Stomach (tissue), 9 donors: ENCODE data around the gene FBXL7. TPM values are rescaled to one million over a fixed set of nuclear protein-coding genes. Genes with fewer than 3 reads are reported as not detected.

Experiments used
- DNase-seq, 2 donors: peaks; one replicate each; pipeline versions ENCODE4 v3.0.0 to v3.0.0-alpha.2; 2013 to 2019
- H3K27ac ChIP-seq, 5 donors: fragments of 200-600 bp in 4 of 5; sonication (generic) in 4 of 5; one replicate each; pipeline ENCODE4 v1.5.1; 2013 to 2019; ENCODE audit warnings: mild to moderate bottlenecking in 1 of 5, moderate library complexity in 1 of 5
- H3K27me3 ChIP-seq, 3 donors: fragments of 200-600 bp; sonication (generic); one replicate each; pipeline ENCODE4 v1.5.1; 2017 to 2019; ENCODE audit warnings: mixed run types in 1 of 3
- H3K36me3 ChIP-seq, 4 donors: fragments of 200-600 bp; sonication (generic); 1 replicate in 3 of 4; 2 replicates in 1 of 4; pipeline ENCODE4 v1.5.1; 2016 to 2019
- H3K4me1 ChIP-seq, 4 donors: fragments of 200-600 bp; sonication (generic); one replicate each; pipeline ENCODE4 v1.5.1; 2016 to 2019
- H3K4me3 ChIP-seq, 4 donors: fragments of 200-600 bp; sonication (generic) in 3 of 4; one replicate each; pipeline ENCODE4 v1.5.1; 2016 to 2019; ENCODE audit warnings: mild to moderate bottlenecking in 1 of 4
- H3K9me3 ChIP-seq, 4 donors: fragments of 200-600 bp; sonication (generic); one replicate each; pipeline ENCODE4 v1.5.1; 2016 to 2019
- EP300 ChIP-seq: sonication (generic); formaldehyde crosslinking; IDR thresholded peaks from one replicate; pipeline ENCODE4 v1.6.1; 2017; ENCODE audit warnings: antibody characterized with exemption
- POLR2A ChIP-seq, 4 donors: fragments of 450-650 bp; IDR thresholded peaks; one replicate each; pipeline ENCODE4 v1.6.1; 2016; ENCODE audit warnings: antibody characterized with exemption in 4 of 4, control low read depth in 2 of 4, mild to moderate bottlenecking in 1 of 4, moderate library complexity in 1 of 4
- POLR2AphosphoS5 ChIP-seq, 3 donors: sonication (generic); formaldehyde crosslinking; IDR thresholded peaks; one replicate each; pipeline ENCODE4 v1.6.1; 2016; ENCODE audit warnings: antibody characterized with exemption in 3 of 3
- WGBS, 5 donors: extraction: QIAGEN DNeasy Blood & Tissue Kit in 3 of 5; methylation state at CpG; one replicate each; pipeline versions ENCODE4 v1.1.5 to v1.1.7; 2013 to 2018; 5-methylcytosine and 5-hydroxymethylcytosine counted together
- intact Hi-C: fragments of 100-400 bp; cut with DNase I; formaldehyde crosslinking; loops from one replicate; pipeline ENCODE4 v1.15.1; 2023; ENCODE audit warnings: low total_unique reads
- polyA plus RNA-seq, 3 donors: library from polyadenylated mRNA; stranded (reverse); fragments of 200-250 nt; gene quantifications; one replicate each; pipeline ENCODE4 v1.2.3, GENCODE V29; 2013
- total RNA-seq, 5 donors: library from RNA; depleted of rRNA; stranded (reverse); fragments of >200 nt; gene quantifications; one replicate each; pipeline versions ENCODE4 v1.1.0 to v1.2.3, GENCODE V29; 2014 to 2016
- TF ChIP-seq, protein P1 (sequence below), 7 experiments: fragments of 450-650 bp in 4 of 7; fragments of 200-600 bp in 3 of 7; sonication (generic) in 3 of 7; IDR thresholded peaks; one replicate each; pipeline ENCODE4 v1.5.1; 2016 to 2019; ENCODE audit warnings: antibody characterized with exemption in 7 of 7, control low read depth in 2 of 7, mild to moderate bottlenecking in 1 of 7
- donor health status: healthy with polysubstance abuse.
- donor health status: Bipolar disorder and iron deficiency.
- donor health status: healthy.

The FBXL7 gene
- total and polyA plus RNA-seq, 8 donors: 3.6 to 17.1 (median 6.8) TPM

DNA sequence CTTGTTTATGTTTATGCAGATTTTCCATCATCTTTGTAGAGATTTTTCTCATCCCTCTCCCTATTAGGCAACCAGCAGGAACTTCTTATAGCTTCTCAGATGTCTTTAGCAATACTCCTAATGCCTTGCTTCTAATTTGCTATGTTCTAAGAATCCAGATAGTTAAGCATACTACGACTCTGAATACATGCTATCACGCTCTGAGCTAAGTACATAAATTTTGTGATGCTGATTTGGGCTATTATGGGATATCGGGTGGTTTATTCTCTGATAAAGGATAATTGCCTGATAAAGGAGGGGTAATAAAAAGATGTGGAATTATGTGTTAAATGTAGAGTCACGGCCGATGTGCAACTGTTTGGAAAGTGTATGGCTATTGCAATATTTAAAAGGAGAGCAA lies 6.5 kb upstream of the FBXL7 start:
- H3K27me3 ChIP-seq: no peaks in the 10 kb centered on the region
- intact Hi-C loops: no loop called here
- H3K9me3 ChIP-seq: no peaks in the 10 kb centered on the region
- H3K36me3 ChIP-seq: no peaks in the 10 kb centered on the region
- no peaks in the 10 kb centered on the region for H3K4me1 ChIP-seq
- WGBS, 5 donors: 80 to 87% (median 84%) methylated on average over 5 of the region's 5 CpGs
- TF ChIP-seq EP300 (no peak), POLR2A (IDR thresholded peaks at IDR 0.05) (no peak), POLR2AphosphoS5 (IDR thresholded peaks at IDR 0.05) (no peak)
- TF ChIP-seq, protein P1, sequence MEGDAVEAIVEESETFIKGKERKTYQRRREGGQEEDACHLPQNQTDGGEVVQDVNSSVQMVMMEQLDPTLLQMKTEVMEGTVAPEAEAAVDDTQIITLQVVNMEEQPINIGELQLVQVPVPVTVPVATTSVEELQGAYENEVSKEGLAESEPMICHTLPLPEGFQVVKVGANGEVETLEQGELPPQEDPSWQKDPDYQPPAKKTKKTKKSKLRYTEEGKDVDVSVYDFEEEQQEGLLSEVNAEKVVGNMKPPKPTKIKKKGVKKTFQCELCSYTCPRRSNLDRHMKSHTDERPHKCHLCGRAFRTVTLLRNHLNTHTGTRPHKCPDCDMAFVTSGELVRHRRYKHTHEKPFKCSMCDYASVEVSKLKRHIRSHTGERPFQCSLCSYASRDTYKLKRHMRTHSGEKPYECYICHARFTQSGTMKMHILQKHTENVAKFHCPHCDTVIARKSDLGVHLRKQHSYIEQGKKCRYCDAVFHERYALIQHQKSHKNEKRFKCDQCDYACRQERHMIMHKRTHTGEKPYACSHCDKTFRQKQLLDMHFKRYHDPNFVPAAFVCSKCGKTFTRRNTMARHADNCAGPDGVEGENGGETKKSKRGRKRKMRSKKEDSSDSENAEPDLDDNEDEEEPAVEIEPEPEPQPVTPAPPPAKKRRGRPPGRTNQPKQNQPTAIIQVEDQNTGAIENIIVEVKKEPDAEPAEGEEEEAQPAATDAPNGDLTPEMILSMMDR (IDR thresholded peaks at IDR 0.05): no peak
- no peak for DNase-seq
- H3K27ac ChIP-seq: no peak overlapping the region
- no peak overlapping the region for H3K4me3 ChIP-seq

DNA sequence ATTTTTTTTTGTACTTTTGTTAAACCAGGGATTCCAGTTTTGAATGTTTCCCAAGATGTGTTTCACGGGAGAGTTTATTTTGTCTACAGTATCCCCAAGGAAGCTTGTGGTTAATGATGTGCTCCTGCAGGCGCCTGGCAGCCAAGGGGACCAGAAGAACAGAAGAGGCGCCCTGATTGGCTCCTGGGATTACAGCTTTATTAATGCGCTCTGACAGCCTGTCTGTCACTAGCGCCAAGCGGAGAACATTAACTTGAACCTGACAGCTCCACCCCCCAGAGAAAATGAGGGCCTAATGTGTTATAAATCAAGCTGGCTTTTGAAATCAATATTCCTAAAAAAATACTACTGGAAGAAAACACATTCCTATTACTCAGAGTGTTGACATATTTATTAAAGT lies 5.0 kb upstream of the FBXL7 start:
- no peaks in the 10 kb centered on the region for H3K36me3 ChIP-seq
- peaks cover 0 to 10% (median 0%) of the 10 kb centered on the region in 4 donors for H3K4me1 ChIP-seq
- WGBS, 5 donors: 61 to 80% (median 63%) methylated on average over 6 of the region's 6 CpGs
- H3K4me3 ChIP-seq: no peak overlapping the region
- no peaks in the 10 kb centered on the region for H3K9me3 ChIP-seq
- intact Hi-C loops: no loop called here
- DNase-seq: no peak
- H3K27me3 ChIP-seq: peaks cover 3 to 10% (median 7%) of the 10 kb centered on the region in 3 donors
- H3K27ac ChIP-seq: no peak overlapping the region
- TF ChIP-seq POLR2A (IDR thresholded peaks at IDR 0.05) (no peak), POLR2AphosphoS5 (IDR thresholded peaks at IDR 0.05) (no peak), EP300 (no peak)
- TF ChIP-seq, protein P1 (IDR thresholded peaks at IDR 0.05): no peak

DNA sequence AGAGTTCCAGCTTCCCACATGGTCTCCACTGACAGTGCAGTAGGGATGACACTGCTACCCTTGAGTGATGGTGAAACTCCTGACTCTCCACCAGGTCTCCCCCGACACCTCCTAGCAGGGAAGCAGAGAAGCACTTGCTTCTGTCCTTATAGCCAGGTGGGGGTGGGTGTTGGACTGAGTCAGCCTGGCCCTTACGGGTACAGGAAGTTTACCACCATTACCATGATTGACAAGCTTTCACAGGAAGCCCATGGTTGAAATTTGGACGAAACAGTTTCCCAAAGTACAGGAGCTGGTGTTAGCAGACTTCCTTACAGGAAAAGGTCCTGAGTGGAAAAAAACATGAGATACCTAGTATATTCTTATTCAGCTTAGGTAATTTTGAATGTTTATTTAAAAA lies 3.1 kb upstream of the FBXL7 start:
- Histone ChIP-seq H3K27me3 (peaks cover 3 to 26% (median 13%) of the 10 kb centered on the region in 3 donors), H3K27ac (no peak overlapping the region), H3K4me1 (peaks cover 0 to 10% (median 0%) of the 10 kb centered on the region in 4 donors), H3K9me3 (no peaks in the 10 kb centered on the region), H3K4me3 (no peak overlapping the region), H3K36me3 (no peaks in the 10 kb centered on the region)
- TF ChIP-seq POLR2A (IDR thresholded peaks at IDR 0.05): no peak
- TF ChIP-seq POLR2AphosphoS5 (IDR thresholded peaks at IDR 0.05): no peak
- TF ChIP-seq, protein P1 (IDR thresholded peaks at IDR 0.05): no peak
- TF ChIP-seq EP300: no peak
- 52 to 66% (median 58%) methylated on average over 3 of the region's 3 CpGs for WGBS, 5 donors
- DNase-seq: peak in 1 of 2 donors; percentile 5
- intact Hi-C loops: no loop called here

DNA sequence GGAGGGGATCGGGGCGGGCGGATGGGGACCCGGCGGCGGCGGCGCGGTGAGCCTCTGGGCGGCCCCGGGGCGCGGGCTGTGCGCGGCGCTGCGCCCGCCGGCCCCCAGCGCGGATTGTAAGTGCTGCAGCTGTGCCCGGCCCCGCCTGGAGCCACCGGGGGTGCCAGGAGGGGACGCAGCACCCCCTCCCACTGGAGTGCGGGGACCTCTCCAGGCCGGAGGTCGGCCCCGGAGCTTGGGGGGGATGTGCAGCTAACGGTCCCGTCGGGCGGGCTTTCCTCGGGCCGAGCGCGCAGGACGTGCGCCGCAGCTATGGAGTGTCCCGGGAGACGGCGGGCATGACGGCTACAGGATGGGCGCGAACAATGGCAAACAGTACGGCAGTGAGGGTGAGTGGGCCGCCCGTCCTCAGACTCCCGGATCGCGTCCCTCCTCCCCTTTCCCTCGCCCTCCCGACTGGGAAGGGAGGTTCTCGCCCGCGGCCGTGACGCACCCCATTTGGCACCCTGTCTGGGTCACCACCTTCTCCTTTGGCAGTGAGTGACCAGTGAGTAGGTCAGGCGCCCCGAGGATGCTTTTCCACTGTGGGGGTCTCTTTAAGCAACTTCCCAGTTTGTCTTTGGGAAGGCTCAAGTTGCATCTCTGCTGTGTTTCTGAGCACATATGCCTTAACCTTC lies 483 bp downstream of the FBXL7 start:
- peak; percentile 26 to 66 for DNase-seq
- H3K36me3 ChIP-seq: no peaks in the 10 kb centered on the region
- 0 to 6% (median 2%) methylated on average over 10 to 61 of the region's 61 CpGs for WGBS, 5 donors
- intact Hi-C loops: no loop called here
- peaks cover 0 to 29% (median 7%) of the 10 kb centered on the region in 4 donors for H3K4me1 ChIP-seq
- H3K4me3 ChIP-seq: peak overlapping the region; percentile 59 to 67 (median 64)
- H3K9me3 ChIP-seq: no peaks in the 10 kb centered on the region
- peaks cover 3 to 26% (median 13%) of the 10 kb centered on the region in 3 donors for H3K27me3 ChIP-seq
- H3K27ac ChIP-seq: peak overlapping the region; percentile 75 to 87 (median 84)
- TF ChIP-seq, protein P1 (IDR thresholded peaks at IDR 0.05): no peak
- peak in 2 of 3 donors; percentile 13 to 33 for TF ChIP-seq POLR2AphosphoS5 (IDR thresholded peaks at IDR 0.05)
- TF ChIP-seq POLR2A (IDR thresholded peaks at IDR 0.05): no peak
